Measurements from ENCODE around the gene DLEC1.
"Not testable (repeated sequence)": the region's sequence is repeated elsewhere in the genome, so short reads cannot be mapped to it uniquely, and the experiment has no call there.

Gene DLEC1

DNA sequence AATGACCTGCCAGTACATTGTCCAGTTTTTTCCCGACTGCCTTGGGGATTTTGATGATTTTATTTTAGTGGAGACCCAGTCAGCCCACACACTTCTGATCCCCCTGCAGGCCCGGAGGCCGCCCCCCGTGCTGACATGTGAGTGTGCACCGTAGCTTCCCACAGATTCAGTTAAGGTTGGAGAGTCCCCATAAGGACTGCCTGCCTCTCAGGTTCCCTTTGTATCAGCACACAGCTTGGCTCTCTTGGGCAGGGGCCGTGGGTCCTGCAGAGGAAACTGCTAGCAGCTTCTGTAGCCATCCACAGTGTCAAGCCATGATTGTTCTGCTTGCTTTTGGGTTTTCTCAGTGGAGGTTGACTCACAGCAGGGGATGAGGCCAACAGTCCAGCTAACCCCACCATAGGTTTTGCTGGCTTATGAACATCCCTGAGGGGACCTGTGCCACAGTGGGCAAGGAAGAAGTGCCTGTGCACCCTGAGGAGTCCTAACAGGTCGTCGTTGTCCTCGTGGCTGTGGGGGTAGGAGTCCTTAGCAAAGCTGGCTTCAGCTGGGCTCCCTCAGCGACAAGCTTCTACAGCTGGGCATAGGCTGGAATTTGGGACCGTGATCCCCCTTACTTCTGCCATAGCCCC is 46.4 kb downstream of the DLEC1 start:
- DNase-seq, result no peak

GRCh38 chr3:38085943-38086324 is 46.9 kb downstream of the DLEC1 start:
- DNase-seq, result no peak

- no peak for DNase-seq
Measured at GRCh38 chr3:38086496-38086895, 47.5 kb downstream of the DLEC1 start.

GRCh38 chr3:38087278-38087677 is 48.3 kb downstream of the DLEC1 start:
- not testable (repeated sequence) for DNase-seq

DNA sequence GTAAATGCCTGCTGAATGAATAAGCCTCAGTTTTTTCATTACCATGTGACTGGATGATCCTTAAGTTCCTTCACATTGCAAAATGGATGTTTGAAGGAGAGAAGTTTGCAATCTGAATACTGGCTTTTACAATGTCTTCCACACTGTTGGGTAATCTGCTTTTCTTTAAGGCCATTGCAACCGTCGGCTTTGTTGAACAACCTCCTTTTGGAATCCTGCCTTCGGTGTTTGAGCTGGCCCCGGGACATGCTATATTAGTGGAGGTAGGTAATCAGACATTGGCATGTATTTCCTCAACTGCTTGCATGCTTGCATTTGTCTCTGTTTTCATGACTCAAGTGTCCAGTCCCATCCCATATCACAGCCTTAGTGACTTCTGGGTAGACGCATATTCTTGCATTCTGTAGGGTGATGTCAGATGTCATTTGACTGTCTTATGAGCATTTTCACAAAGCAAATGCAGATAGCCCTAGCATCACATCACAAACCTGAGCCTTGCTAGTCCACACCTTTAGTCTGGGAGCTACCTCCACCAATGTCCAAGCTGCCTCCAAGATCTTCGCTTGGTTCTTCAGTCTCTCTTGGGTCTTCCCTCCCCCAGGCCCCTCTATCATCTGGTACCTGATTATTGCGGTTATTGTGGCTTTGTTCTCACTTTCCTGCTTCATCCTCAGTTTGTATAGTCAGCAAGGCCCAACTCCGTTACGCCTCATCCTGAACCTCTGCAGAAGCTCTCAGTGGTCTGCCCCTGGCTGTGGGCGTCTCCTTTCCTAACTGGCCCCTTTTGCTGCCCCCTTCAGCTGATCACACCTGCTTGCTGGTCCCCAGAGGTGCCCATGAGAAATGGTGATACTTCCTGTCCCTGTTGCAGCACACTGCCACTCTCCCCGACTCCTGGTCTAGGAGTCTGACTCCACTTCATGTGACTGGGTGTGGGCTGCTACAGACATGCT is 49.4 kb downstream of the DLEC1 start:
- no peak for DNase-seq

GRCh38 chr3:38089163-38089562 is 50.2 kb downstream of the DLEC1 start:
- no peak for DNase-seq

DNA sequence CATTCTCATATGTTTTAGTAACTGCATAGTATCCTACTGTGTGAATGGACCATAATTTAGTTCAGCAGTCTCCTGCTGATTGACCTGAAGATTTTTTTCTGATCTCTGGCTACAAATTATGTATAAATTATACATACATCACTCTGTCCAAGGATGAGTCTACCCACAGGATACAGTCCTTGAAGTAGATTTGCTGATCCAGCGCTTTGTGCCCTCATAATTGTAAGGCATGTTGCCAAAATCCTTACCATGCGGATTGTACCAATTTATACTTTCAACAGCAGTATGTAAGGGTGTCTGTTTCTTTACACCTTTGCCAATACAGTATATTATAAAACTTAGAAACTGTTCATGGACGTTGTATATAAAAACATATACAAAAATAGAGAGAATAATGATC is 51.4 kb downstream of the DLEC1 start:
- DNase-seq, result no peak

- DNase-seq, result no peak
Measured at GRCh38 chr3:38094999-38095398, 56.0 kb downstream of the DLEC1 start.

DNA sequence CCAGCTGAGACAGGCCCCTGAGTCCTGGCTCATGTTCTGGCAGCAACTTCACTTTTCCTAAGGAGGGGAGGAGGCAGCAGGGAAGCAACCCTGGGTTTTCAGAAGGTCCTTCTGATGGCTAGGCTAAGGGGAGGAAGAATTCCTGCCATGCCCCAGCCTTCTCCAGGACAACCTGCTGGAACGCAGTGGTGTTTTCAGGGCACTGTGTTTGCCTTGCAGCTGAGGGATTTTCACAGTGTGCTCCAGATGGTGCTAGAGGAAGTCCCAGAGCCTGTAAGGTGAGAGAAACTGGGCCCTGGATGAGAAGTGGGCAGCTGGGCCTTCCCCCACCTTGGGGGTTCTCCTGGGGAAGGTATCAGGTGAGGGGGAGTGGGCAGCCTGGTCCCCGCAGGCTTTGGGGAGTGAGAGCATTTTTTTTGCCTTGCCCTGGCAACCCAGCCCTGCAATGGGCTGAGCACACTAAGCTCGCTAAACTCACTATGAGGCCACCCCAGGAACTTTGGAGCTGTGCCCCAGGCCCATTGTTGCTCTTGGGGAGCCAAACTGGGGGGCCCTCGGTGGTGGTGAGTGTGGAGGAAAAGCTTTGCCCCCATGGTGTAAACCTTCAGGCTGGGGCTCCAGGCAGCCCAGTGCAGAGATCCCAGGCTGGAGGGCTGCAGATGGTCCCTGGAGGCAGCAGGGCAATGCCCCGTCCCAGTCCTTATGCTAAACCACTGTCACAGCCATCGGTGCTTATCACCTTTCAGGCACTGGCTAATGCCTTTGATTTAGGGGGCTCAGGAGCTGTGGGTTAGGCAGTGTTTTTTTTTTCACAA is 56.9 kb downstream of the DLEC1 start:
- no peak for DNase-seq

GRCh38 chr3:38097446-38098375 is 58.7 kb downstream of the DLEC1 start:
- DNase-seq, result no peak

GRCh38 chr3:38098376-38098723 is 59.3 kb downstream of the DLEC1 start:
- DNase-seq, result no peak

GRCh38 chr3:38099518-38099917 is 60.5 kb downstream of the DLEC1 start:
- DNase-seq, result no peak

GRCh38 chr3:38100498-38100897 is 61.5 kb downstream of the DLEC1 start:
- DNase-seq, result no peak

- no peak for DNase-seq
Measured at GRCh38 chr3:38101811-38102443, 62.9 kb downstream of the DLEC1 start.

DNA sequence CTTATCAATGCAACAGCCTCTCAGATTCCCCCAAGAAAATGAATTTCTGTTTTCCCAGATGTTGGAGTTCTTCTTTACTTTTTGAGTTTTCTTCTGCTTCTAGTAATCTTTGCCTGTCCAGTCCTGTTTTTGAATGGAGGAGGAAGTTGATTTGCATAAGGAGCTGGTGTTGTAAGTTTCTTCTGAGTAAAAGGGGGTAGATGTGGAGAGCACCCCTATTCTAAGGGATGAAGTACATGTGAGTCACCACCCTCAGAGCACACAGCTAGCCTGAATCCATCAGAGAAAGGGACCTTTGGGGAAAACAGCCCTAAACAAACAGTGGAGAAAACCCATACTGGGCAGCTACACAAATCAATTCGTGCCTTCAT is 63.4 kb downstream of the DLEC1 start:
- DNase-seq, result no peak

- DNase-seq, result no peak
Measured at GRCh38 chr3:38105525-38105924, 66.5 kb downstream of the DLEC1 start.

- no peak for DNase-seq
Measured at GRCh38 chr3:38107911-38108648, 69.1 kb downstream of the DLEC1 start.

DNA sequence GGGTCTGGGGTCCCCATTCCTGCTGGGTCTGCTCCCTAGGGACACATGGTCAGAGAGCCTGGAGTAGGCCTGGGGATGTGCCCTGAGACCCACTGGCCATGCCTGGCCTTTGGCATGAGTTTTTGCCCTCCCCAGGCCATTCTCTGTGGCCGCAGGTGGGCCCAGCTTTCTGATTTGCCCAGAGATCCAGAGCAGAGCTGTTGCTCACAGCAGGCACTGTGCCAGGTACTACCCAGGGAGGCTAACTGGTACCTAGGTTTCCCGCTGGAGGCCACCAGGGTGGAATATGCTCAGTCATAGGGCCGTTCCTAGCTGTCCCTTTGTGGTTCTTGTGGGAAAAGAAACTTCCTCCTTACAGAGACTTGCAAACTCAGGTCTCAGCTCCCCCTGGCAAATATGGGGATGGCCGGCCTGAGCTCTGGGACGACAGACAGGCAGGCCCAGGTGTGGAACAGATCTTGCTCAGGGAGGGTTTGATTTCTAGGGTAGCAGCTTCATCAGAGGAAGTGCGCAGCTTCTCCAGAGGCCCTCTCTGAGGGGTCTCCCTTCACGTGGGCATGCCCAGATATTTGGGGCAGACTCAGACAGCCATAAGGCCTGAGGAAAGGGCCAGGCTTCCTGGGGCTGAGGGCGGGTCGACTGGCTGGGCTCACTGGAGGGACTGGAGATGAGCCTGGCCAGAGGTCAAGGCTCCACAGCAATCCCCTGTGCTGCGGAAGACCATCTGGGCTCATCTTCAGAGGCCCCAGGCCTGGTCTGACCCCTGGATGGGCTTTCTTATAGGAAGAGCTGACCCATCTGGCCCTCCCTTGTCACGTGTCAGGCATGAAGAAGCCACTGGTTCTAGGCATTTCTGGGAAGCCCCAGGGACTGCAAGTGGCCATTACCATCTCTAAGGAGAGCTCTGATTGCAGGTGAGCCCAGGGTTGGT is 69.9 kb downstream of the DLEC1 start:
- no peak for DNase-seq

- DNase-seq, result no peak
Measured at GRCh38 chr3:38109580-38110313, 70.7 kb downstream of the DLEC1 start.
